SW 1271 (cell line): Measurements from ENCODE around the gene SOX6.
"Not testable (repeated sequence)": the region's sequence is repeated elsewhere in the genome, so short reads cannot be mapped to it uniquely, and the experiment has no call there.

Source experiments
- DNase-seq, 2 experiments: peaks; one replicate each; lab custom pipeline; 2025; lab: John Stamatoyannopoulos, UW

SOX6 gene

GRCh38 chr11:16036218-16036617 lies 320.1 kb downstream of the SOX6 start:
- no peak for DNase-seq

GRCh38 chr11:16034074-16034473 lies 322.3 kb downstream of the SOX6 start:
- DNase-seq: no peak

GRCh38 chr11:16032974-16033373 lies 323.4 kb downstream of the SOX6 start:
- DNase-seq: no peak

- DNase-seq: no peak
Observed at GRCh38 chr11:16031210-16031609, 325.1 kb downstream of the SOX6 start.

GRCh38 chr11:16030664-16031063 lies 325.7 kb downstream of the SOX6 start:
- no peak for DNase-seq

- not testable (repeated sequence) for DNase-seq
Observed at GRCh38 chr11:16029151-16029550, 327.2 kb downstream of the SOX6 start.

GRCh38 chr11:16028419-16028818 lies 327.9 kb downstream of the SOX6 start:
- DNase-seq: no peak

GRCh38 chr11:16027621-16028020 lies 328.7 kb downstream of the SOX6 start:
- DNase-seq: no peak

- no peak for DNase-seq
Observed at GRCh38 chr11:16026849-16027248, 329.5 kb downstream of the SOX6 start.

GRCh38 chr11:16018931-16019330 lies 337.4 kb downstream of the SOX6 start:
- DNase-seq: no peak

- DNase-seq: no peak
Observed at GRCh38 chr11:16016468-16016829, 339.9 kb downstream of the SOX6 start.

GRCh38 chr11:16015741-16016467 lies 340.4 kb downstream of the SOX6 start:
- no peak for DNase-seq

GRCh38 chr11:16013649-16014275 lies 342.6 kb downstream of the SOX6 start:
- no peak for DNase-seq

- no peak for DNase-seq
Observed at GRCh38 chr11:16013242-16013641, 343.1 kb downstream of the SOX6 start.

GRCh38 chr11:16012125-16012751 lies 344.1 kb downstream of the SOX6 start:
- DNase-seq: no peak

- DNase-seq: no peak
Observed at GRCh38 chr11:16011396-16011795, 344.9 kb downstream of the SOX6 start.

GRCh38 chr11:16009021-16009420 lies 347.3 kb downstream of the SOX6 start:
- no peak for DNase-seq

GRCh38 chr11:16007514-16007913 lies 348.8 kb downstream of the SOX6 start:
- DNase-seq: no peak

GRCh38 chr11:16002942-16003341 lies 353.4 kb downstream of the SOX6 start:
- DNase-seq: no peak

- peak in 1 of 2 experiments; percentile 6 for DNase-seq
Observed at GRCh38 chr11:16001899-16002426, 354.4 kb downstream of the SOX6 start.

- DNase-seq: no peak
Observed at GRCh38 chr11:16001044-16001568, 355.2 kb downstream of the SOX6 start.

- no peak for DNase-seq
Observed at GRCh38 chr11:16000065-16000464, 356.3 kb downstream of the SOX6 start.

- DNase-seq: no peak
Observed at GRCh38 chr11:15993345-15993744, 363.0 kb downstream of the SOX6 start.
